Ammon's horn (tissue), 1 donor: Measurements from ENCODE around the gene WDR89.
"Not testable (repeated sequence)": the region's sequence is repeated elsewhere in the genome, so short reads cannot be mapped to it uniquely, and the experiment has no call there.

Source experiments
- DNase-seq: peaks from one replicate; pipeline ENCODE4 v3.0.0-alpha.2; 2016; ENCODE audit warnings: low spot score

WDR89 gene

GRCh38 chr14:63652406-63652805 is 10.7 kb upstream of the WDR89 start:
- no peak for DNase-seq

- peak; percentile 40 for DNase-seq
These were observed 8.7 kb upstream of the WDR89 start for GRCh38 chr14:63650256-63650952.

- no peak for DNase-seq
These were observed 6.2 kb upstream of the WDR89 start for GRCh38 chr14:63647696-63648410.

- DNase-seq = no peak
These were observed 3.1 kb upstream of the WDR89 start for GRCh38 chr14:63644741-63645140.

GRCh38 chr14:63642656-63643382 is 1.1 kb upstream of the WDR89 start:
- no peak for DNase-seq

- peak; percentile 98 for DNase-seq
These were observed 549 bp upstream of the WDR89 start for GRCh38 chr14:63642229-63642611.

- DNase-seq = no peak
These were observed 3.2 kb downstream of the WDR89 start for GRCh38 chr14:63638493-63638892.

GRCh38 chr14:63636094-63636635 is 5.5 kb downstream of the WDR89 start:
- DNase-seq = not testable (repeated sequence)

GRCh38 chr14:63633801-63634200 is 7.9 kb downstream of the WDR89 start:
- no peak for DNase-seq

GRCh38 chr14:63632932-63633514 is 8.6 kb downstream of the WDR89 start:
- no peak for DNase-seq

- DNase-seq = no peak
These were observed 17.0 kb downstream of the WDR89 start for GRCh38 chr14:63624701-63625100.

- DNase-seq = no peak
These were observed 17.5 kb downstream of the WDR89 start for GRCh38 chr14:63624203-63624602.

GRCh38 chr14:63621975-63622374 is 19.7 kb downstream of the WDR89 start:
- not testable (repeated sequence) for DNase-seq

GRCh38 chr14:63616015-63616414 is 25.7 kb downstream of the WDR89 start:
- no peak for DNase-seq

- DNase-seq = peak; percentile 9
These were observed 26.9 kb downstream of the WDR89 start for GRCh38 chr14:63614679-63615363.

- DNase-seq = no peak
These were observed 30.6 kb downstream of the WDR89 start for GRCh38 chr14:63611078-63611477.

GRCh38 chr14:63605041-63605532 is 36.6 kb downstream of the WDR89 start:
- no peak for DNase-seq

- no peak for DNase-seq
These were observed 37.0 kb downstream of the WDR89 start for GRCh38 chr14:63604626-63605025.

- DNase-seq = no peak
These were observed 37.9 kb downstream of the WDR89 start for GRCh38 chr14:63603749-63604277.

GRCh38 chr14:63598807-63599206 is 42.9 kb downstream of the WDR89 start:
- peak; percentile 78 for DNase-seq

- no peak for DNase-seq
These were observed 44.5 kb downstream of the WDR89 start for GRCh38 chr14:63596998-63597658.
